PFSK-1 (cell line): ENCODE data around the gene PC.

Experiments
- FOXP2 ChIP-seq: optimal IDR thresholded peaks from 2 replicates; pipeline ENCODE3; 2011; ENCODE audit warnings: borderline replicate concordance, control low read depth, inconsistent platforms; ENCODE audit not compliant: insufficient read depth; ENCODE audit errors: extremely low read length, extremely low read depth
- POLR2AphosphoS5 ChIP-seq: IDR thresholded peaks from 2 replicates; pipeline ENCODE4 v1.6.1; 2012; ENCODE audit warnings: low read depth, mild to moderate bottlenecking, control low read depth, low read length, moderate library complexity
- REST ChIP-seq, 2 experiments: IDR thresholded peaks; 2 replicates each; pipeline versions ENCODE4 v1.6.1 to v1.8.0; 2011 to 2012; ENCODE audit warnings: low read depth in 2 of 2, low read length in 2 of 2, control low read depth in 1 of 2, inconsistent platforms in 1 of 2, mild to moderate bottlenecking in 1 of 2, moderate library complexity in 1 of 2; ENCODE audit not compliant: insufficient read depth in 1 of 2
- SIN3A ChIP-seq: IDR thresholded peaks from 2 replicates; pipeline ENCODE4 v1.6.1; 2012; ENCODE audit warnings: mild to moderate bottlenecking, low read length, moderate library complexity, borderline replicate concordance; ENCODE audit not compliant: insufficient read depth
- TAF1 ChIP-seq: IDR thresholded peaks from 2 replicates; pipeline ENCODE4 v1.6.1; 2012; ENCODE audit warnings: low read length, control low read depth, borderline replicate concordance; ENCODE audit not compliant: insufficient read depth

PC gene

GRCh38 chr11:66920978-66921784, 37.0 kb downstream of the PC start:
- TF ChIP-seq SIN3A (no peak), TAF1 (no peak), REST (IDR thresholded peaks at IDR 0.05; ENCODE audit: insufficient read depth in 1 of 2, low read depth in 2 of 2, low read length in 2 of 2) (no peak)

GRCh38 chr11:66919923-66920322, 38.3 kb downstream of the PC start:
- TF ChIP-seq SIN3A (no peak), POLR2AphosphoS5 (no peak), REST (IDR thresholded peaks at IDR 0.05; ENCODE audit: insufficient read depth in 1 of 2, low read depth in 2 of 2, low read length in 2 of 2) (no peak), TAF1 (no peak), FOXP2 (no peak)

GRCh38 chr11:66918741-66919140, 39.4 kb downstream of the PC start:
- no peak for TF ChIP-seq REST (IDR thresholded peaks at IDR 0.05; ENCODE audit: insufficient read depth in 1 of 2, low read depth in 2 of 2, low read length in 2 of 2)

- TF ChIP-seq TAF1: no peak
- TF ChIP-seq POLR2AphosphoS5: no peak
- TF ChIP-seq FOXP2: no peak
- no peak for TF ChIP-seq REST (IDR thresholded peaks at IDR 0.05; ENCODE audit: insufficient read depth in 1 of 2, low read depth in 2 of 2, low read length in 2 of 2)
- no peak for TF ChIP-seq SIN3A
These were observed 42.3 kb downstream of the PC start for GRCh38 chr11:66915866-66916265.

GRCh38 chr11:66915046-66915832, 42.9 kb downstream of the PC start:
- no peak for TF ChIP-seq FOXP2
- no peak for TF ChIP-seq SIN3A
